ENCODE results near the gene FBXO44. TPM values are rescaled to one million over a fixed set of nuclear protein-coding genes. Genes with fewer than 3 reads are reported as not detected.

FBXO44 gene
- total RNA-seq, 1 experiment from 2014 or later: 24.5 TPM

- no peaks in the 10 kb centered on the region for H3K79me1 ChIP-seq (ENCODE audit: insufficient read depth, low read depth, low read length, poor library complexity, severe bottlenecking)
- H2AFZ ChIP-seq (ENCODE audit: low read length): no peak overlapping the region
- no peak overlapping the region for H2BK120ac ChIP-seq (ENCODE audit: low read depth, low read length, poor library complexity, severe bottlenecking)
- Mint-ChIP-seq H3K27ac (0 out of 7 replicates have a peak overlapping the region, but pooled peaks of 1 of the 3 experiments have one; percentile 25), H3K4me1 (peaks cover 39 to 47% of the 10 kb centered on the region in 2 experiments), H3K27me3 (ENCODE audit: low read depth) (peaks cover 10% of the 10 kb centered on the region), H3K4me3 (no peak overlapping the region), H3K36me3 (ENCODE audit: insufficient read depth in 1 of 3, low read depth in 3 of 3) (peaks cover 0 to 5% (median 0%) of the 10 kb centered on the region in 3 experiments; a peak in 2 of 7 replicates), H3K9me3 (no peaks in the 10 kb centered on the region)
- no peak overlapping the region for H3K4me2 ChIP-seq (ENCODE audit: insufficient read depth, insufficient read length, low read length)
- no peak overlapping the region for H4K91ac ChIP-seq (ENCODE audit: insufficient read length, low read depth, low read length)
- no peaks in the 10 kb centered on the region for H3K9me3 ChIP-seq (ENCODE audit: control insufficient read depth, low read depth, low read length)
- no peak overlapping the region for H3K18ac ChIP-seq (ENCODE audit: insufficient read length, low read depth, low read length)
- H2BK20ac ChIP-seq (ENCODE audit: low read depth, low read length, poor library complexity, severe bottlenecking): no peak overlapping the region
- TF ChIP-seq CTCF (conservative IDR thresholded peaks at IDR 0.05): no peak
- no peak overlapping the region for H4K5ac ChIP-seq (ENCODE audit: insufficient read length, low read depth, low read length)
- H3K4me1 ChIP-seq (ENCODE audit: insufficient read depth, low read length): peaks cover 8% of the 10 kb centered on the region
- no CpG with 5 or more reads among the region's 6 CpGs for WGBS (ENCODE audit: extremely low coverage, insufficient read length, low lambda C conversion rate)
- H3K9ac ChIP-seq (ENCODE audit: extremely low read depth, insufficient read length, low read length): no peak overlapping the region
- H2BK12ac ChIP-seq (ENCODE audit: insufficient read length, low read depth, low read length): no peak overlapping the region
- H3K23me2 ChIP-seq (ENCODE audit: insufficient read length, low read depth, low read length, poor library complexity, severe bottlenecking): peaks cover 12% of the 10 kb centered on the region
- no peak overlapping the region for H2BK15ac ChIP-seq (ENCODE audit: low read depth, low read length)
- no peak overlapping the region for H3K14ac ChIP-seq (ENCODE audit: insufficient read depth, low read length)
- peaks cover 2% of the 10 kb centered on the region for H4K20me1 ChIP-seq (ENCODE audit: control insufficient read depth, insufficient read depth, insufficient read length)
- H3K56ac ChIP-seq (ENCODE audit: insufficient read length, low read depth, low read length): no peak overlapping the region
- no peaks in the 10 kb centered on the region; the same call in 1 of the 2 replicates for H3K27me3 ChIP-seq (ENCODE audit: insufficient read depth, low read length)
- H2AK5ac ChIP-seq (ENCODE audit: insufficient read length, low read length): no peak overlapping the region
- H3K79me2 ChIP-seq (ENCODE audit: insufficient read depth, low read length): no peaks in the 10 kb centered on the region; the same call in 1 of the 2 replicates
- no peak for DNase-seq
- H3K4ac ChIP-seq (ENCODE audit: low read depth, low read length): no peak overlapping the region
- H3T11ph ChIP-seq (ENCODE audit: low read length): no peak overlapping the region
- H4K8ac ChIP-seq (replicated peaks; ENCODE audit: insufficient read length, low read depth, low read length): no peak overlapping the region
- no peak overlapping the region for H2BK5ac ChIP-seq (ENCODE audit: insufficient read length, low read length)
- H3K27ac ChIP-seq (ENCODE audit: insufficient read length, low read depth, low read length): no peak overlapping the region
- no peak overlapping the region for H3K23ac ChIP-seq (ENCODE audit: insufficient read length, low read depth, low read length)
Observed at GRCh38 chr1:11695861-11696260, 41.2 kb downstream of the FBXO44 start.

All from H9 (cell line).